ENCODE measurements around the gene MAPKAP1.

The MAPKAP1 gene

GRCh38 chr9:125613141-125613540 lies 93.9 kb downstream of the MAPKAP1 start:
- Histone ChIP-seq H3K9me3 (ENCODE audit: control insufficient read depth, low read length) (no peaks in the 10 kb centered on the region), H3K4me2 (ENCODE audit: low read length) (no peak overlapping the region), H3K9ac (no peak overlapping the region), H3K4me1 (no peaks in the 10 kb centered on the region), H3K27ac (no peak overlapping the region), H3K4me3 (ENCODE audit: low read depth, low read length) (no peak overlapping the region), H3K27me3 (ENCODE audit: control insufficient read depth, insufficient read depth, low read length) (no peaks in the 10 kb centered on the region), H3K79me2 (no peaks in the 10 kb centered on the region), H2AFZ (no peak overlapping the region), H3K36me3 (ENCODE audit: control insufficient read depth, insufficient read depth, low read length) (no peaks in the 10 kb centered on the region)
- no peak for TF ChIP-seq CTCF (IDR thresholded peaks at IDR 0.05)

DNA sequence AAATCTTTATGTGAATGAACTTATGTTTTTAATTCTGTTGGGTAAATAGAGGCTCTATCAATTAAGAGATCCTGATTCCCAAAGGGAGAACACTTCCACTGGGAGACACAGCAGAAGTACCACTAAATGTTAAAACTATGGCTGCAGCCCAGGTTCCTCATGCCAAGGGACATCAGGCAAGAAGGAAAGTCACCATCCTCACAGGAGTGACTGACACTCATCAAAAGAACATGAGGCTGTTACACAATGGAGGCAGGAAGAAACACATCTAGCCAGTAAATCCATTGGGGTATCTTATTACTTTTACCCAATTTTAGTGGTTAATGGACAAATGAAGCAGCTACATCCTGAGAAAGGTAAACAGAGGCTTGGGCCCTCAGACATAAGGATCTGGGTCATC lies 94.4 kb downstream of the MAPKAP1 start:
- Histone ChIP-seq H3K4me3 (ENCODE audit: low read depth, low read length) (no peak overlapping the region), H3K9me3 (ENCODE audit: control insufficient read depth, low read length) (no peaks in the 10 kb centered on the region), H3K9ac (no peak overlapping the region), H3K4me1 (no peaks in the 10 kb centered on the region), H3K27ac (no peak overlapping the region), H3K4me2 (ENCODE audit: low read length) (no peak overlapping the region), H3K36me3 (ENCODE audit: control insufficient read depth, insufficient read depth, low read length) (no peaks in the 10 kb centered on the region), H3K27me3 (ENCODE audit: control insufficient read depth, insufficient read depth, low read length) (no peaks in the 10 kb centered on the region), H2AFZ (no peak overlapping the region), H3K79me2 (no peaks in the 10 kb centered on the region)
- no peak for TF ChIP-seq CTCF (IDR thresholded peaks at IDR 0.05)

DNA sequence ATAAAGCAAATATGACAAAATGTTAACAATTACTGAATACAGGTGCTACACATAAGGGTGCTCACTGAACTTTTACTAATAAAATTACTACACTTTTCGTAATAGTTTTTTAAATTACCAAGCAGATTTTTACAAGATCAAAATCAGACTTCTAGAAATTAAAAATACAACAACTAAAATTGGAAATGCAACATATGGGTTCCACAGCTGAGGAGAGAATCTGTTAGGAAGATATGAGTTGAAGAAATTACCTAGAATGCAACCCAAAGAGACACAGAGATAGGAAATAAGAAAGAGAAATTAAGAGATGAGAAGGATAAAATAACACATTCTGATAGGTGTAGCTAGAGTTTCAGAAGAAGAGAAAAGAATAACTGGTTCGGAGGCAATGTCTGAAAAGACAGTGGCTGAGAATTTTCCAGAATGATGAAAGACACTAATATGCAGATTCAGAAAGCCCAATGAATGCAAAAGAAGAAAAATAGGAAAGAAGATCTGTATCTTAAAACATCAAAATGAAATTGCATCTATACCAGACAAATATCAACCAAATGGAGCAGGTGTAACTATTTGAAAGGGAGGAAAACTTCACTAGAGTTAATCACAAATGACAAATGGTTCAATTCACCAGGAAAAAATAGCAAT lies 95.8 kb downstream of the MAPKAP1 start:
- no peak overlapping the region for H2AFZ ChIP-seq

GRCh38 chr9:125609744-125610143 lies 97.3 kb downstream of the MAPKAP1 start:
- TF ChIP-seq CTCF (IDR thresholded peaks at IDR 0.05) = no peak
- Histone ChIP-seq H3K4me3 (ENCODE audit: low read depth, low read length) (no peak overlapping the region), H3K36me3 (ENCODE audit: control insufficient read depth, insufficient read depth, low read length) (no peaks in the 10 kb centered on the region)

More for the DNA sequence above, 95.8 kb downstream of the MAPKAP1 start:
- no peak overlapping the region for H3K27ac ChIP-seq
- H3K4me1 ChIP-seq = no peaks in the 10 kb centered on the region
- peaks cover 5% of the 10 kb centered on the region for H3K79me2 ChIP-seq
- H3K36me3 ChIP-seq (ENCODE audit: control insufficient read depth, insufficient read depth, low read length) = no peaks in the 10 kb centered on the region
- H3K9me3 ChIP-seq (ENCODE audit: control insufficient read depth, low read length) = no peaks in the 10 kb centered on the region
- no peak overlapping the region for H3K4me2 ChIP-seq (ENCODE audit: low read length)
- no peak overlapping the region for H3K4me3 ChIP-seq (ENCODE audit: low read depth, low read length)
- no peak overlapping the region for H3K9ac ChIP-seq
- TF ChIP-seq CTCF (IDR thresholded peaks at IDR 0.05) = no peak
- no peaks in the 10 kb centered on the region for H3K27me3 ChIP-seq (ENCODE audit: control insufficient read depth, insufficient read depth, low read length)

More at GRCh38 chr9:125609744-125610143, 97.3 kb downstream of the MAPKAP1 start:
- H3K4me2 ChIP-seq (ENCODE audit: low read length) = no peak overlapping the region
- no peaks in the 10 kb centered on the region for H3K27me3 ChIP-seq (ENCODE audit: control insufficient read depth, insufficient read depth, low read length)
- no peak overlapping the region for H3K27ac ChIP-seq
- H3K9ac ChIP-seq = no peak overlapping the region
- H3K9me3 ChIP-seq (ENCODE audit: control insufficient read depth, low read length) = no peaks in the 10 kb centered on the region
- H3K4me1 ChIP-seq = no peaks in the 10 kb centered on the region
- peaks cover 5% of the 10 kb centered on the region for H3K79me2 ChIP-seq
- no peak overlapping the region for H2AFZ ChIP-seq

Data from parathyroid adenoma (tissue), 2 donors.